ENCODE measurements around the gene ZNF32. TPM values are rescaled to one million over a fixed set of nuclear protein-coding genes. Genes with fewer than 3 reads are reported as not detected.

ZNF32 gene
- total and polyA plus RNA-seq, 2 of the 8 experiments (the other 6 are each of a cell fraction or from before 2014, with no cell fraction given): 17.2 to 22.5 TPM

- no peak overlapping the region for H2AFZ ChIP-seq (ENCODE audit: low read length)
- no peak overlapping the region for H2BK15ac ChIP-seq (ENCODE audit: low read length)
- no peaks in the 10 kb centered on the region; a peak in 1 of 4 replicates for H3K9me3 ChIP-seq (ENCODE audit: insufficient read depth in 2 of 2, low read depth in 1 of 2, low read length in 1 of 2)
- no peak for DNase-seq (ENCODE audit: low read depth in 1 of 2, low spot score in 2 of 2)
- H4K20me1 ChIP-seq (replicated peaks in 1 of 2; ENCODE audit: control insufficient read depth in 1 of 2, insufficient read depth in 2 of 2, low read length in 2 of 2): no peaks in the 10 kb centered on the region
- H3K27ac ChIP-seq (ENCODE audit: low read depth, low read length): no peak overlapping the region
- H2AK5ac ChIP-seq (ENCODE audit: low read depth, low read length): no peak overlapping the region
- no peak overlapping the region for H4K91ac ChIP-seq (replicated peaks; ENCODE audit: insufficient read length, low read length)
- H3K4me3 ChIP-seq (ENCODE audit: extremely low read depth in 1 of 4, insufficient read depth in 2 of 4, low read depth in 3 of 4, low read length in 4 of 4): no peak overlapping the region
- no peaks in the 10 kb centered on the region for H3K23me2 ChIP-seq (ENCODE audit: low read depth, low read length)
- H3K79me1 ChIP-seq (ENCODE audit: low read depth, low read length): no peaks in the 10 kb centered on the region
- WGBS, 2 experiments (ENCODE audit: extremely low coverage in 1 of 2, insufficient coverage in 1 of 2, insufficient read length in 1 of 2, insufficient replicate concordance in 2 of 2, low coverage in 1 of 2, low lambda C conversion rate in 2 of 2, missing lambda C conversion rate in 1 of 2): 86% methylated on average over 6 of the region's 6 CpGs; no CpG with 5 or more reads in 1 of the 2 experiments
- no peak overlapping the region for H3K4ac ChIP-seq (replicated peaks; ENCODE audit: insufficient read length, low read depth, low read length)
- no peak overlapping the region for H3K14ac ChIP-seq (ENCODE audit: insufficient read length)
- no peak overlapping the region for H2BK5ac ChIP-seq (ENCODE audit: low read depth, low read length)
- H2BK12ac ChIP-seq (ENCODE audit: low read depth, low read length): no peak overlapping the region
- no peak overlapping the region for H3K56ac ChIP-seq (replicated peaks; ENCODE audit: insufficient read length, low read depth, low read length)
- ChIA-PET CTCF (ENCODE audit: partially characterized antibody) (interaction anchor here (1.3 to 2.7 kb wide), 4 partner anchors 8 to 13 kb away, joined by 3 to 30 read pairs (median 16); no protein-coding TSS in a partner anchor), POLR2A (ENCODE audit: partially characterized antibody) (no interaction called here)
- no peak overlapping the region for H3K18ac ChIP-seq (ENCODE audit: extremely low read depth, low read length)
- no peak overlapping the region for H2BK20ac ChIP-seq (ENCODE audit: low read length)
- H4K8ac ChIP-seq (ENCODE audit: extremely low read depth, insufficient read depth, low read length): no peak overlapping the region
- no peaks in the 10 kb centered on the region for H3K4me1 ChIP-seq (replicated peaks in 1 of 4; ENCODE audit: control insufficient read depth in 3 of 4, insufficient read depth in 4 of 4, low read length in 3 of 4)
- no peaks in the 10 kb centered on the region for H3K79me2 ChIP-seq (ENCODE audit: control insufficient read depth in 1 of 2, insufficient read depth in 2 of 2, low read length in 2 of 2)
- H3K36me3 ChIP-seq (ENCODE audit: control insufficient read depth in 2 of 4, insufficient read depth in 4 of 4, low read length in 3 of 4): no peaks in the 10 kb centered on the region
- H2BK120ac ChIP-seq (replicated peaks; ENCODE audit: low read depth, low read length): no peak overlapping the region
- H3K4me2 ChIP-seq (ENCODE audit: insufficient read depth in 1 of 2, low read depth in 2 of 2, low read length in 2 of 2): no peak overlapping the region
- no peak overlapping the region for H4K5ac ChIP-seq (ENCODE audit: insufficient read length, low read depth, low read length)
- H3K23ac ChIP-seq (ENCODE audit: insufficient read length): no peak overlapping the region
- no peak for FAIRE-seq
- H3K27me3 ChIP-seq (replicated peaks in 1 of 4; ENCODE audit: control insufficient read depth in 3 of 4, extremely low read depth in 1 of 4, insufficient read depth in 3 of 4, low read length in 3 of 4): no peaks in the 10 kb centered on the region; a peak in 1 of 7 replicates
- no peak overlapping the region for H3K9ac ChIP-seq (replicated peaks in 1 of 4; ENCODE audit: extremely low read depth in 1 of 4, low read depth in 3 of 4, low read length in 3 of 4)
- TF ChIP-seq KDM1A (IDR thresholded peaks at IDR 0.05; ENCODE audit: borderline replicate concordance, low read length): no peak
- TF ChIP-seq ASH2L (IDR thresholded peaks at IDR 0.05; ENCODE audit: low read length): no peak
- TF ChIP-seq NANOG (IDR thresholded peaks at IDR 0.05; ENCODE audit: insufficient read depth, low read depth, low read length, poor library complexity, severe bottlenecking): no peak
- no peak for TF ChIP-seq POLR2AphosphoS5 (IDR thresholded peaks at IDR 0.05; ENCODE audit: low read depth, low read length)
- no peak for TF ChIP-seq BACH1 (IDR thresholded peaks at IDR 0.05; ENCODE audit: low read length)
- no peak for TF ChIP-seq MAFK (IDR thresholded peaks at IDR 0.05; ENCODE audit: low read depth, low read length)
- TF ChIP-seq CHD1 (IDR thresholded peaks at IDR 0.05; ENCODE audit: low read depth, low read length): no peak
- no peak for TF ChIP-seq CHD2 (IDR thresholded peaks at IDR 0.05; ENCODE audit: low read length)
- TF ChIP-seq NRF1 (IDR thresholded peaks at IDR 0.05; ENCODE audit: low read depth, low read length): no peak
- TF ChIP-seq POU5F1 (IDR thresholded peaks at IDR 0.05; ENCODE audit: low read depth, low read length): no peak
- no peak for TF ChIP-seq EP300 (IDR thresholded peaks at IDR 0.05; ENCODE audit: borderline replicate concordance in 1 of 2, low read depth in 2 of 2, low read length in 2 of 2)
- no peak for TF ChIP-seq RFX5 (IDR thresholded peaks at IDR 0.05; ENCODE audit: borderline replicate concordance, low read depth, low read length)
- no peak for TF ChIP-seq EZH2 (IDR thresholded peaks at IDR 0.05; ENCODE audit: low read depth, low read length, severe bottlenecking)
- no peak for TF ChIP-seq BRCA1 (IDR thresholded peaks at IDR 0.05; ENCODE audit: low read depth, low read length)
- no peak for TF ChIP-seq SIRT6 (IDR thresholded peaks at IDR 0.05; ENCODE audit: low read length)
These were observed 33.0 kb upstream of the ZNF32 start for GRCh38 chr10:43681721-43682120.
